ENCODE measurements around the gene DDX60.
"Not testable (repeated sequence)": the region's sequence is repeated elsewhere in the genome, so short reads cannot be mapped to it uniquely, and the experiment has no call there.

DDX60 gene

DNA sequence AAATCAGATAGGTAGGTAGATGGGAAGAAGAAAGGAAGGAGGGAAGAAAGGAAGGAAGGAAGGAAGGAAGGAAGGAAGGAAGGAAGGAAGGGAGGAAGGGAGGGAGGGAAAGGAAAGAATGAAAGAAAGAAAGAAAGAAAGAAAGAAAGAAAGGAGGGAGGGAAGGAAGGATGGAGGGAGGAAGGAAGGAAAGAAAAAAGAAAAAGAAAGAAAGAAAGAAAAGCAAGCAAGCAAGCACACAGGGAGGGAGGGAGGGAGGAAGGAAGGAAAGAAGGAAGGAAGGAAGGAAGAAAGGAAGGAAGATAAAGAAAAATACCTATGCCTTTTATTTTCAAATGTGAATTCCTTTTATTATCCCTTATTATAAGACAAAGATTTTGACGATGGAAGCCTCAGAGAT is 32.7 kb downstream of the DDX60 start:
- DNase-seq = not testable (repeated sequence)

DNA sequence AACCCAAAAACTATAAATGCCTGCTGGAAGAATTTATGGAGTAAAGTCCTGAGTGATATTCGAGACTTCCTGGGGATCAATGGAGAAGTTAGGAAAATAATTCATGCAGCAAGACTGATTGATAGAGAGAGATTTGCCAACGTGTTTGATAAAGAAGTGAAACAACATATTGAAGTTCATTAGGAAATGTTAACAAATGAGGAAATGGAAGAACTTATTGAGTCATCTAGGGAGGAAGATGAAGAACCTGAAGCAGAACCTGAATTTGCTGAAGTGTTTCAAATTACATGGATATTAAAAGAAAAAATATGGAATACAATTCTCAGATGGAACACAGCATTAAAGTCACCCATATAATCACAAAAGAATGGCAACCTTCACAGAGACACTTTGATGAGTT is 39.0 kb downstream of the DDX60 start:
- DNase-seq = no peak

- no peak for DNase-seq
Measured at GRCh38 chr4:168275836-168276235, 42.7 kb downstream of the DDX60 start.

GRCh38 chr4:168274871-168275270 is 43.7 kb downstream of the DDX60 start:
- DNase-seq = no peak

GRCh38 chr4:168273838-168274237 is 44.7 kb downstream of the DDX60 start:
- DNase-seq = no peak

DNA sequence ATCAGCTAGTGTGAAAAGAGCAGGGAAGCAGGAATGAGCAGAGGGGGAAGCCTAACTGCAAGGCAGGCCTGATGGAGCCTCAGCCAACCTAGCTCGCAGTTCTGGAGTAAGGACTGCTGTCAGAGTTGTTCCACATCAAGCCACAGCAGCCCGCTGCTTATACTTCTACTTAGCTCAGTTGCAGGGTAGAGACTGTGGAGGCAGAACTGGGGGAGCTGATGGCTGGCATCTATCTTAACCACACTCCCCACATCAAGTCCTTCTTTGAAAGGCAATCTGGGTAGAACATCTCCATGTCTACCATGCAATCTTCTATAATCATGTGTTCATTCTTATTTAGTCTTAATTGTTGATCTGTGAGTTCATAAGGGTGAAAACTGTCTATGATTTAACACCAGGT is 46.1 kb downstream of the DDX60 start:
- DNase-seq = no peak

DNA sequence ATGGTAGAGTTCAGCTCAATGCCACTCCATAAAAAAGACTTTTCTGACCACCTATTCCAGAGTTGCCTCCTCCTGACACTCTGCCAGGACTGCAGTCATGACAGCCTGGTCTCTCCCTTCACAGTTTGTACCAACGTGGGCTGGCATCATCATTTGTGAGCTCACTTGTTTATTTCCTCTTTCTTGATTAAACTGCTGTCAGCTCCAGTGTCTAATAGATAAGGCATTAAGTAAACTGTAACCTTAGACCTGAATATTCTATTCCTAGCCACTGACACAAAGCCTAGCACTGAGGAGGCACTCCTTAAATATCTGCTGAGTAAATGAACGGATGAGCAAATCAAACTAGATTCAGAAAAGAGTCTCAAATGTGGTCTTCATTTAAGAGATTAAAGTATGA is 48.7 kb downstream of the DDX60 start:
- DNase-seq = no peak

DNA sequence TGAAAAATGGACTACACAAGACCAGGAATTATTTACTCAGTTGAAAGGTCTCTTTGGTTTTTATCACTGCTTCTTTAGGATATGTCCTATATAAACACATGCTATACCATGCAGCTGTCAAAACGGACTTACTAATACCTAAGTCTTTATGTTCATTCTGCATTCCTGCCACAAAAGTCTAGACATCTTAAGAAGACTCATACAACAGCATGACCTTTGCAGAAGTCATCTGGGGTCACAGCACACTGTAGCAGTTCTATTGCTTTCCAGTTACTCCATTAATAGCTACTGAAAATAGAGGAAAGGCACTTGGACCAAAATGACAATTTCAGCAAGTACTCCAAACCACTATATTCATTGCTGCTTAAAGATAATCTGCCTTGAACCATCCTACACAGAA is 53.2 kb downstream of the DDX60 start:
- DNase-seq = no peak

- DNase-seq = no peak
Measured at GRCh38 chr4:168264903-168265302, 53.6 kb downstream of the DDX60 start.

DNA sequence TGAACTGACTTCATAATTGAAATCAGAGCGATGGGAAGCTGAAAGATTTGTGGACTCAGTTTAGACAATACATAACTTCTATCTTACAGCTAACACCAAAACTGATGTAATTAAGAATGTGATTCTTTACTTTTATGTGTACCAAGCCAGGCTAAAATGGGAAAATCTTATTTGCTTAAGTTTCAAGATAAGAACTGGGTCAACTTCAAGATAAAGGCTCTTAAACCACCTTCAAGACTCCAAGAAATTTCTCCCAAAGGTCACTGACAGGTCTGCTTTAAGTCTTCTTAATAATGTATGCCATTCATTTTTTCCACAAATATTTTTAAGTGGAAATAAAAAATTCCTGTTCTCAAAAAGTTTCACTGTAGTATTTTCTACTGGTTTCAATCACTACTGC is 55.5 kb downstream of the DDX60 start:
- DNase-seq = no peak

- DNase-seq = no peak
Measured at GRCh38 chr4:168259096-168259495, 59.5 kb downstream of the DDX60 start.

DNA sequence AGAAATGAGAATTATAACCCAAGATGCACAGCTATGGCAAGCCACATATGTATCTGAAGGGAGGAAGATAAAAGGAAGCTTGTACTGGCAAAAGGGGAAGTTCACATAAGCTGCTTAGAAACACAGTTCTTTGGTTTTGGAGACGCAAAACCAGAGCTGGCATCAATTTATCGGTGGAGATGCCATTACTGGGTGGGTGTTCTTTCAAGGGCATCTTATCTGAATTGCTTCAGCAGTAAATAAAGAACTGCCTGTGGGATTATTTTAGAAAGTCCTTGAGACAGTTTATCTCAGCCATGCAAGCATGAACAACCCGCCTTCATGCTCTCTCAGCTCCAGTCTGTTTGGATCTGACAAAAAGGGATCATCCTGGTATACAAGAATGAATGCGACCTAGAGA is 60.8 kb downstream of the DDX60 start:
- no peak for DNase-seq

GRCh38 chr4:168248176-168248710 is 70.3 kb downstream of the DDX60 start:
- DNase-seq = no peak

GRCh38 chr4:168247603-168248002 is 70.9 kb downstream of the DDX60 start:
- no peak for DNase-seq

- DNase-seq = no peak
Measured at GRCh38 chr4:168241953-168242352, 76.6 kb downstream of the DDX60 start.

GRCh38 chr4:168240821-168241220 is 77.7 kb downstream of the DDX60 start:
- DNase-seq = no peak

DNA sequence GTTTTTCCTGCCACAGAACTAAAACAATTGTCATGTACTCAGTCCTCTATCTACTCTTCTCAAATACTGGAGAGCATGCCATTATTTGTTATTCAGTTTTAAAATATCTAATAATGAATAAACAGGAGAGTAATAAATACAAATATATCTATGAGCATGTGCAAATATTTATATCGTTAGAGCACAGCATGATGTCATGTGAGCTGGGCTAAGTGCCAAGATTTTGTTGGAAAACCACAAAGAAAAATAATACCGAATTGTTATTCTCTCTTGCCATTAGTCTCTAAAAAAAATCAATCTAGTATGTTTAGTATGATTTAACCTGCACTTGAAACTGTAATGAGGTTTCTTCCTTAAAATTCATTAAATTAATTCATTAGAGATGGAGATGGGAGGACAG is 97.3 kb downstream of the DDX60 start:
- DNase-seq = no peak

DNA sequence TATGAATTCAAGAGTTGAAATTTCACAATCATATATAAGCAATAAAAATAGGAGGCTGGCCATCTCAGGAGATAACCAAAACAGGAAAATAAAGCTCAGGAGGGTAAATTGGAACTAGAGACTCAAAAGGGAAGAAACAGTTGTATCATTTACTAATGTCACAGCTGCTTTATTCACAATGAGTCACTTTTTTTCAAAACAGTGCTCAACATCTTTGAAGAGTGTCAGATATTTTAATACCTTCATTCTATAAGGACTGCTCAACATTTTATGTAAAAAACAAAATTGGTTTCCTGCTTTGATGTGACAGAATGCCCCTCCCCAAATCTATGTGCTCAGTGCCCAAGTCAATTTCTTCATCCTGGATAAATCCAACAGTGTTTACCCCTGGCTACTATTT is 97.7 kb downstream of the DDX60 start:
- no peak for DNase-seq

DNA sequence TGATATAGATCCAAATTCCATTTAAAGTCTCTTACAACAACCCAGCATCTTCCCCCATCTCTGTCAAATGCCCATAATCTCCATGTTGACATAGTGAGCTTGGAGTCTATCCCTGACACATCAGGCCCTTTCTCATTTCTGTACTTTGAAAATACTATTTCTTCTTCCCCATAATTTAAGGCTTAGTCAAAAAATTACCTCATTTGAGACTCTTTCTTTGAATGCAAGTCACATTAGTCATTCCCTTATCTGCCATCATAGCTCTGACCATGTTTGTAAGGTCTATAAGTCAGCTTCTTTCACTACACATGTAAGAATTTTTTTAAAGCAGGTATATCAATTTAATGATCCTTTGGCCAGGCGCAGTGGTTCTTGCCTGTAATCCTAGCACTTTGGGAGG is 99.9 kb downstream of the DDX60 start:
- no peak for DNase-seq

DNA sequence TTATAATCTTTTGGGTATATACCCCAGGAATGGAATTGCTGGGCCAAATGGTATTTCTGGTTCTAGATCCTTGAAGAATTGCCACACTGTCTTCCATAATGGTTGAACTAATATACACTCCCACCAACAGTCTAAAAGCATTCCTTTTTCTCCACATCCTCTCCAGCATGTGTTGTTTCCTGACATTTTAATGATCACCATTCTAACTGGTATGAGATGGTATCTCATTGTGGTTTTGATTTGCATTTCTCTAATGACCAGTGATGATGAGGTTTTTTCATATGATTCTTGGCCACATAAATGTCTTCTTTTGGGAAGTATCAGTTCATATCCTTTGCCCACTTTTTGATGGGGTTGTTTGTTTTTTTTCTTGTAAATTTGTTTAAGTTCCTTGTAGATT is 105.0 kb downstream of the DDX60 start:
- DNase-seq = not testable (repeated sequence)

DNA sequence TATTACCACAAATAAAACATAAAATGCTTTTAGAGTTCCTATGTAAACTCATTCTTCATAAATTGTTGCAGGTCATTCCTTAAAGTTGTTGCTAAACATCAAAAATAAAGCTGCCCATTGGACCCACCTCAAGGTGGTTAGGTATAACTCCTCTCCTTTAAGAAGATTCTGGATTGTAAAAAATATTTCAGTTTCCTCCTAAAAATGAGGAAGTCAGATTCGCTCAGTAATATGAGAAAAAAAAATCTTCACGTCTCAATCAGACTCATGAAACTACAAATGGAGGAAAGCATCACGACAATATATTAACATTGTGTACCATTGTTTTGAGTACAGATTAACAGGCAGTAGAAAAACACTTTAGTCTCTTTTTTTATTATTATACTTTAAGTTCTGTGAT is 105.9 kb downstream of the DDX60 start:
- no peak for DNase-seq

GRCh38 chr4:168208957-168209614 is 109.5 kb downstream of the DDX60 start:
- no peak for DNase-seq

- no peak for DNase-seq
Measured at GRCh38 chr4:168203233-168203911, 115.2 kb downstream of the DDX60 start.

GRCh38 chr4:168200685-168201084 is 117.9 kb downstream of the DDX60 start:
- no peak for DNase-seq

All from 8988T (cell line).